GM18951 (cell line): ENCODE measurements around the gene SLC15A3.

Source experiments
- POLR2A ChIP-seq: IDR thresholded peaks from 4 replicates; pipeline ENCODE4 v1.6.1; 2011; ENCODE audit warnings: mild to moderate bottlenecking; ENCODE audit not compliant: insufficient read length, insufficient read depth; ENCODE audit errors: extremely low read depth
- in situ Hi-C: fragments of 300-500 bp; cut with MboI; formaldehyde crosslinking; loops from one replicate; pipeline ENCODE4 v1.12.0; 2022; ENCODE audit warnings: low sequenced_read_pairs, mixed read lengths, inconsistent platforms; ENCODE audit not compliant: unreplicated experiment

The SLC15A3 gene

DNA sequence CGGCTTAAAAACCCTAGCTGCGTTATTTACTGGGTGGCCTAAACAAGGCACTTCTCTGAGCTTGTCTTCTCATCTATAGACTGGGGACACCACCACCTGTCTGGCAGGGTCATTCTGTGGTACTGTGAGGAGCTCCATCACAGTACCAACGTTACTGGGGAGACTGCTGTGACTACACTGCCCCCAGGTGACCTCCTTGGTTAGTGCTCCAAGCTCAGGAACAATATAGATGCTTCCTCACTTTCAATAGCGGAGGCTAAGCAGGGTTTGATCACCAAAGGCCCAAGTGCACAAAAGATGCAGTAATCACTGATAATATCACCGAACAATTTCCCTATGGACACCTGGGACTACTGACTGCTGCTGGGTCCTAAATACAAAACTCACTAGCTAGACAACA, 64.4 kb downstream of the SLC15A3 start:
- TF ChIP-seq POLR2A, result no peak
- in situ Hi-C loops, result no loop called here
